SKM-1 treated with dmso at 0.1 percent for 144 hours (cell line): ENCODE measurements around the gene RAB41.
A peak's percentile ranks its signal among the peaks of the same experiment; 100 is the strongest.
"Not testable (repeated sequence)": the region's sequence is repeated elsewhere in the genome, so short reads cannot be mapped to it uniquely, and the experiment has no call there.

Source experiments
- DNase-seq: peaks from one replicate; lab custom pipeline; 2025; ENCODE audit not compliant: unreplicated experiment; lab: John Stamatoyannopoulos, UW

Gene RAB41

GRCh38 chrX:70289793-70290770 lies 8.1 kb downstream of the RAB41 start, which contains the start of the genes KIF4A and PDZD11:
Gene KIF4A, plus strand, starts transcription at chrX:70290104. Its CDS starts 355 bp downstream, at chrX:70290459.
Gene PDZD11, minus strand, starts transcription at chrX:70289927. Its CDS starts 586 bp downstream, at chrX:70289341.
- DNase-seq = peak; percentile 56

DNA sequence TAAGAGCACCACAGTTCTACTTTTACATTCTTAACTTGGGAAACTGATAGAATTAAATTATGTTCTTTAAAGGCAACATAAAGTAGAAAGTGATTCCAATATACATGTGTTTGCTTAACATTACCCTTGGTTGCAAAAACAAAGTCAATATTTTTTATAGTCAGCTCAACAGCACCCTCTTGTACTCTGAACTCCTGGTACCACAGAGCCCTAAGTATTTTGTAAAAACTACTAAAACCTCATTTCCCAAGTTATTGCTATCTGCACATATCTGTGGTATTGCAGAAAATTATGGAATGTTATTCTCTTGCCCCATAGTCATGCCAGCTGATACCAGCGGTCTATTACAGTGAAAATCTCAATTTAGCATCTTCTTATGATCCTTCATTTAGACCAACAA lies 10.8 kb downstream of the RAB41 start:
- DNase-seq = no peak

DNA sequence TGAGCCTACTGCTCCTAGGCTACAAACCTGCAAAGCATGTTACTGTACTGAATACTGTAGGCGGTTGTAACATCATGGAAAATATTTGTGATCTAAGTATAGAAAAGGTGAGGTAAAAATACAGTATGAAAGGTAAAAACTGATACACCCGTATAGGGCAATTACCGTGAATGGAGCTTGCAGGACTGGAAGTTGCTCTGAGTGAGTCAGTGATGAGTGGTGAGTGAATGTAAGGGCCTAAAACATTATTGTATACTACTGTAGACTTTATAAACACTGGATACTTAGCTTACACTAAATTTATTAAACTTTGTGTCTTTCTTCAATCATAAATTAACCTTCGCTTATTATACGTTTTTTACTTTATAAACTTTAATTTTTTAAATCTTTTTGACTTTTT lies 11.6 kb downstream of the RAB41 start:
- no peak for DNase-seq

DNA sequence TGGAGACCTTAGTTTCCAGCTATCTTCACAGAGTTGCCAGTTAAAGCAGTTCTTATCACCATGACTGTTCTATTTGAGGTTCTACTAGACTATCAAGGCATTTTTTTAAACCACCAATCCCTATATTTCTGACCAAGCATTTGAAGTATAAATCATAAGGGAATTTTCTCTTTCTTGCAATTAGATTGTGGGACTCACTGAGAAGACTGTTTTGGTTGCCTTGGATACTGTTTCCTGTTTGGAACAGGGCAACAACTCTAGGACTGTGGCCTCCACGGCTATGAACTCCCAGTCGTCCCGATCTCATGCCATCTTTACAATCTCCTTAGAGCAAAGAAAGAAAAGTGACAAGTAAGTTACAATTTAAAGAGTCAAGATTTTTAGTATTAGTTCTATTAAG lies 19.7 kb downstream of the RAB41 start:
- no peak for DNase-seq

DNA sequence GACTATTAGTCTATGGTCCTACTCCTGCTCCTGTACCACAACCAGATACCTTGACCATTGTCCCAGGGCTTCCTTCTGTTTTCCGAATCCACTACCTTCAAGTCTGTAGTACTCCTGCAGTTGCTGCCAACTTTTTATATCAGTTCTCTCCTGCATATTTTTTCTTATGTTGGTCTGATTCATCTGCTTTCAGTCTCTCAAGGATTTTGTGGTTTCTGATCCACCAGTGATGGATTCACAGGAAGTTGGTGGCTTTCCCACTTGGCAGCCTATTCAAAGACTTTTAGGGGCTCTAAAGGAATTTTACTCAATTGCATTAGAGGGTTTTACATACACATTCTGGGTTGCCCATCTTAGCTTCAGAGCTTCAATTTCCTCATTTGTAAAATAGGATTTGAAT lies 31.5 kb downstream of the RAB41 start:
- DNase-seq = no peak

GRCh38 chrX:70322784-70323183 lies 40.8 kb downstream of the RAB41 start:
- DNase-seq = no peak

- DNase-seq = not testable (repeated sequence)
These were observed 41.7 kb downstream of the RAB41 start for GRCh38 chrX:70323628-70324027.

GRCh38 chrX:70324326-70324725 lies 42.4 kb downstream of the RAB41 start:
- no peak for DNase-seq

GRCh38 chrX:70331161-70331560 lies 49.2 kb downstream of the RAB41 start:
- DNase-seq = no peak

DNA sequence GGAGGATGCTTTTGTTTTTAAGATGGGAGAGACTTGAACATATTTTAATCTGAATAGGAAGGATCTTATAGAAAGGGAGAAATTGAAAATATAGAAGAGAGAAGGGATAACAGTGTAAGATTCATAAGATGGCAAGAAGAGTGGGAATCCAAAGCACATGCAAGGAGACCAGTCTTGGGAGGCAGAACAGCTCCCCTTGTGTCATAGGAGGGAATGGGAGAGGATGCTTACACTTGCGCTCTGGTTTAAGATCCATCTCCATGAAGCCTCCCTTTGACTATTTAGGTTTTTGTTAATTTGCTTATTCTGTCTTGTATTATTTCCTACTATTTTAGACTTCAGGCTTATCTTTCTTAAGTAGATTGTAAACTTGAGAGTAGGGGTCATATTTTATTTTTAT lies 50.6 kb downstream of the RAB41 start:
- DNase-seq = no peak
